Breast epithelium (tissue), 4 donors: ENCODE measurements around the gene SDS. TPM values are rescaled to one million over a fixed set of nuclear protein-coding genes. Genes with fewer than 3 reads are reported as not detected.

ENCODE experiments used
- DNase-seq, 2 donors: peaks; one replicate each; pipeline ENCODE4 v3.0.0-alpha.2; 2019; ENCODE audit warnings: low spot score in 2 of 2
- H3K27ac ChIP-seq, 2 donors: fragments of 200-600 bp; sonication (generic) in 1 of 2; one replicate each; pipeline ENCODE4 v1.5.1; 2016 to 2019; ENCODE audit warnings: mild to moderate bottlenecking in 1 of 2
- H3K27me3 ChIP-seq, 2 donors: fragments of 200-600 bp; sonication (generic) in 1 of 2; one replicate each; pipeline versions ENCODE4 v1.5.1 to v1.6.0; 2017 to 2019; ENCODE audit warnings: control low read depth in 1 of 2, mild to moderate bottlenecking in 1 of 2
- H3K36me3 ChIP-seq: fragments of 200-600 bp; one replicate; pipeline ENCODE4 v1.5.1; 2019
- H3K4me1 ChIP-seq, 2 donors: fragments of 200-600 bp; sonication (generic); one replicate each; pipeline ENCODE4 v1.5.1; 2016 to 2019; ENCODE audit warnings: control low read depth in 1 of 2
- H3K4me3 ChIP-seq, 3 donors: fragments of 200-600 bp; sonication (generic); 1 replicate in 2 of 3; 2 replicates in 1 of 3; pipeline ENCODE4 v1.5.1; 2016 to 2019; ENCODE audit warnings: mild to moderate bottlenecking in 3 of 3, moderate library complexity in 2 of 3
- H3K9me3 ChIP-seq, 2 donors: fragments of 200-600 bp; sonication (generic) in 1 of 2; one replicate each; pipeline ENCODE4 v1.5.1; 2016 to 2019; ENCODE audit warnings: control low read depth in 1 of 2
- POLR2A ChIP-seq: fragments of 450-650 bp; IDR thresholded peaks from one replicate; pipeline ENCODE4 v1.6.1; 2016; ENCODE audit warnings: antibody characterized with exemption, mild to moderate bottlenecking, moderate library complexity
- POLR2AphosphoS5 ChIP-seq, 3 donors: sonication (generic); formaldehyde crosslinking; IDR thresholded peaks; one replicate each; pipeline ENCODE4 v1.6.1; 2017; ENCODE audit warnings: antibody characterized with exemption in 3 of 3
- intact Hi-C: fragments of 100-400 bp; cut with DNase I; formaldehyde crosslinking; loops from one replicate; pipeline ENCODE4 v1.15.1; 2023; ENCODE audit warnings: low total_unique reads
- total RNA-seq, 3 donors: library from RNA; depleted of rRNA; stranded (reverse); fragments of >200 nt; gene quantifications; one replicate each; pipeline ENCODE4 v1.1.0, GENCODE V29; 2016
- TF ChIP-seq, protein P1 (sequence below), 3 donors: fragments of 450-650 bp; IDR thresholded peaks; one replicate each; pipeline ENCODE4 v1.5.1; 2016 to 2017; ENCODE audit warnings: antibody characterized with exemption in 3 of 3, mild to moderate bottlenecking in 3 of 3, moderate library complexity in 3 of 3

The SDS gene
- total RNA-seq, 3 donors from 2014 or later: 0.66 to 12.0 (median 0.80) TPM

DNA sequence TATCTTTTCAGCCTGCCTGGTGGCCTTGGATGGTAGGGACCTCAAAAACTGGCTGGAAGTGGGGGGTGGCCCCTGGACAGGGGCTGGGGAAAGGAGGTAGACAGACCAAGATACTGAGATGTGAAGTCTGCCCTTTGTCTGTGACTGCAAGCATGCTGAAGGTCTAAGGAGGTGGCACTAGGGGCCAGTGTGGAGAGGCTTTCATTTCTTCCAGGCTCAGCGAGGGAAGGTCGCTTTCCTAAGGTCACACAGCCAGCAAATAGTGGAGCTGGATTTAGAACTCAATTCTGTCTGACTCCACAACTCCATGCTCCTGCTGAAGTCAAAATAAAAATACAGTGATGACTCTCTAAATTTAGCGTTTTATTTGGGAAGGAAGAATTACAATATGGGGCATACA lies 56.6 kb downstream of the SDS start:
- TF ChIP-seq POLR2AphosphoS5 (IDR thresholded peaks at IDR 0.05) (no peak), POLR2A (no peak)
- TF ChIP-seq, protein P1, sequence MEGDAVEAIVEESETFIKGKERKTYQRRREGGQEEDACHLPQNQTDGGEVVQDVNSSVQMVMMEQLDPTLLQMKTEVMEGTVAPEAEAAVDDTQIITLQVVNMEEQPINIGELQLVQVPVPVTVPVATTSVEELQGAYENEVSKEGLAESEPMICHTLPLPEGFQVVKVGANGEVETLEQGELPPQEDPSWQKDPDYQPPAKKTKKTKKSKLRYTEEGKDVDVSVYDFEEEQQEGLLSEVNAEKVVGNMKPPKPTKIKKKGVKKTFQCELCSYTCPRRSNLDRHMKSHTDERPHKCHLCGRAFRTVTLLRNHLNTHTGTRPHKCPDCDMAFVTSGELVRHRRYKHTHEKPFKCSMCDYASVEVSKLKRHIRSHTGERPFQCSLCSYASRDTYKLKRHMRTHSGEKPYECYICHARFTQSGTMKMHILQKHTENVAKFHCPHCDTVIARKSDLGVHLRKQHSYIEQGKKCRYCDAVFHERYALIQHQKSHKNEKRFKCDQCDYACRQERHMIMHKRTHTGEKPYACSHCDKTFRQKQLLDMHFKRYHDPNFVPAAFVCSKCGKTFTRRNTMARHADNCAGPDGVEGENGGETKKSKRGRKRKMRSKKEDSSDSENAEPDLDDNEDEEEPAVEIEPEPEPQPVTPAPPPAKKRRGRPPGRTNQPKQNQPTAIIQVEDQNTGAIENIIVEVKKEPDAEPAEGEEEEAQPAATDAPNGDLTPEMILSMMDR (IDR thresholded peaks at IDR 0.05): no peak
- Histone ChIP-seq H3K27me3 (no peaks in the 10 kb centered on the region), H3K27ac (no peak overlapping the region), H3K4me1 (no peaks in the 10 kb centered on the region), H3K36me3 (no peaks in the 10 kb centered on the region), H3K4me3 (no peak overlapping the region), H3K9me3 (no peaks in the 10 kb centered on the region)
- intact Hi-C loops: no loop called here
- no peak for DNase-seq

DNA sequence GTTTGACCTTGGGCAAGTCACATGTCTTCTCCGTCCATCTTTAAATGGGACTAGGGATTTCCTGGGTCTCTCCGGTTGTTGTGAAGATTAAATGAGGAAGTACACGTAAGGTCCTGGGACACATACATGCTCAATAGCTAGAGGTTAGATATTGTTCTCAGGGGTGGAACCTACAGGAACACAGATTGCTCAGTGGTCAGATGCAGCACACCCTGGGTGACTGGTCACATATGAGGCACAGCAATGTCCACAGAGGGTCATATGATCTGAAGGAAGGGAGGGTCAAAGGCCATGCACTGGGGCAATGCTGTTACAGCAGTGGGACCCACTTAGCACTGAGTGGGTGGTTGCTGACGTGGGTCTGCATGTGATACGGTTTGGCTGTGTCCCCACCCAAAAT lies 57.3 kb downstream of the SDS start:
- Histone ChIP-seq H3K4me3 (no peak overlapping the region), H3K27ac (no peak overlapping the region), H3K27me3 (no peaks in the 10 kb centered on the region), H3K9me3 (no peaks in the 10 kb centered on the region), H3K4me1 (no peaks in the 10 kb centered on the region), H3K36me3 (no peaks in the 10 kb centered on the region)
- intact Hi-C loops: no loop called here
- no peak for TF ChIP-seq POLR2AphosphoS5 (IDR thresholded peaks at IDR 0.05)
- TF ChIP-seq, protein P1 (IDR thresholded peaks at IDR 0.05): no peak
- no peak for TF ChIP-seq POLR2A
- DNase-seq: no peak

DNA sequence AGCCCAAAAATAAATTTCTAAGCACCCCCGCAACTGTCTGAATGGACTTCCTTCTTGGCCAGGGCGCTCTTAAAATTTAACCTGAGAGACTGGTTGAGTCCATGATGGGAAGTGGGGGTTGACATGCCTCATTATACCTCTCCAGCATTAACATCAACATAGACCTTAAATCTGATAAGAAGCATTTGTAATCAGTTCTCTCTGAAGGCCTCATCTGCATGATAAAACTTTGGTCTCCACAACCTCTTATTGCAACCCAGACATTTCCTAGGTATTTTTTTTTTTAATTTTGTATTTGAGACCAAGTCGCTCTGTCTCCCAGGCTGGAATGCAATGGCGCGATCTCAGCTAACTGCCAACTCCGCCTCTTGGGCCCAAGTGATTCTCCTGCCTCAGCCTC lies 58.4 kb downstream of the SDS start:
- DNase-seq: no peak
- Histone ChIP-seq H3K27me3 (no peaks in the 10 kb centered on the region), H3K27ac (no peak overlapping the region), H3K4me3 (no peak overlapping the region), H3K36me3 (no peaks in the 10 kb centered on the region), H3K4me1 (no peaks in the 10 kb centered on the region), H3K9me3 (no peaks in the 10 kb centered on the region)
- no peak for TF ChIP-seq POLR2AphosphoS5 (IDR thresholded peaks at IDR 0.05)
- no peak for TF ChIP-seq POLR2A
- TF ChIP-seq, protein P1 (IDR thresholded peaks at IDR 0.05): no peak
- intact Hi-C loops: no loop called here

Other genes starting within 250 kb of the SDS start
- gene DDX54, start 218.4 kb downstream of the SDS start, total RNA-seq: 10 to 100 TPM; 51.5 to 62.1 (median 60.3) TPM
- gene RITA1, start 218.2 kb downstream of the SDS start, total RNA-seq: 10 to 100 TPM in 2 of 3 donors, 1 to 10 TPM in 1; 9.4 to 22.4 (median 15.4) TPM
- gene TPCN1, start 182.4 kb downstream of the SDS start, total RNA-seq: 10 to 100 TPM; 46.9 to 71.7 (median 59.5) TPM
- gene SLC8B1, start 68.8 kb downstream of the SDS start, total RNA-seq: 10 to 100 TPM; 32.6 to 36.1 (median 35.4) TPM
- 10 to 100 TPM; 15.4 to 59.8 (median 26.9) TPM for gene PLBD2, start 45.3 kb downstream of the SDS start, total RNA-seq
- 1 to 10 TPM; 4.6 to 4.9 (median 4.8) TPM for gene SDSL, start 18.5 kb upstream of the SDS start, total RNA-seq
- not detected for gene LHX5, start 68.0 kb upstream of the SDS start, total RNA-seq